ENCODE results near the gene SORCS3.

SORCS3 gene

GRCh38 chr10:104778371-104778770 lies 137.3 kb downstream of the SORCS3 start:
- no peak for DNase-seq (ENCODE audit: low read depth)

DNA sequence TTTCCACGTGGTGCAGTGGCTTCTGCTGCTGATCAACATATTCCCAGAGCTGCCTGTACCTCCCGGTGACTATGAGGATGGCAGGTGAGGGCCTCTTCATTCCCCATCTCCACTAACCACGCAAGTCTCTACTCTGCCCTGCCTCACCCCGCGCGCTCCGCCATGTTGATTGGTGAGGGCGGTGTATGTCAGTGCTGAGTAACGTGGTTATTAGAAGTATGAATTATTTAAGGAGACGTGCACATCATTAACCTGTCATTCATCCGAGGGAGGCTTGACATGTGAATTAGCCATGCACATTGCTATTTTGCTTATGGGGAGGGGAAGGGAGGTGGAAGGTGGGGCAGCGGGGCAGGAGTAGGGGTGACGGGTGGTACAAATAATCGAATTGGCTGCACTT lies 138.6 kb downstream of the SORCS3 start:
- DNase-seq (ENCODE audit: low read depth): no peak

- DNase-seq (ENCODE audit: low read depth): no peak
Measured at GRCh38 chr10:104780165-104780564, 139.1 kb downstream of the SORCS3 start.

- no peak for DNase-seq (ENCODE audit: low read depth)
Measured at GRCh38 chr10:104780946-104781595, 140.0 kb downstream of the SORCS3 start.

GRCh38 chr10:104784452-104784851 lies 143.4 kb downstream of the SORCS3 start:
- DNase-seq (ENCODE audit: low read depth): no peak

GRCh38 chr10:104791471-104791870 lies 150.4 kb downstream of the SORCS3 start:
- DNase-seq (ENCODE audit: low read depth): no peak

DNA sequence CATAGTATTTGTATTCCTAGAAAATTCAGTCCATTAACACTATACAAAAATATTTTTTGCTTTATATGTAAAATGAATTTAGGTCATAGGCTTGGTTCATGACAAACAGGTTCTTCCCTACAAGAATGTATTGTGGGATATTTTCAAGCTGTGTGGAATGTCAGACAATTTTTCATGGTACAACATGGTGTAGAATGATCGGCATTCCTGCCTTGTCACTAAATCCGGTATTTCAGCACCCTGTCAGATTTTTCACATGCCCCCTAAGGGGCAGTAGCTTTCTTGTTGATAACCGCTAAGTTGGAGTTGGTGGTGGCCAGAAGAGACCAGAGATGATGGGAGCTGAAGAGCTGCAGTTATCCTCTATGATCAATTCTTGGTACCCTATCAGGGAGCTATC lies 154.3 kb downstream of the SORCS3 start:
- DNase-seq (ENCODE audit: low read depth): no peak

DNA sequence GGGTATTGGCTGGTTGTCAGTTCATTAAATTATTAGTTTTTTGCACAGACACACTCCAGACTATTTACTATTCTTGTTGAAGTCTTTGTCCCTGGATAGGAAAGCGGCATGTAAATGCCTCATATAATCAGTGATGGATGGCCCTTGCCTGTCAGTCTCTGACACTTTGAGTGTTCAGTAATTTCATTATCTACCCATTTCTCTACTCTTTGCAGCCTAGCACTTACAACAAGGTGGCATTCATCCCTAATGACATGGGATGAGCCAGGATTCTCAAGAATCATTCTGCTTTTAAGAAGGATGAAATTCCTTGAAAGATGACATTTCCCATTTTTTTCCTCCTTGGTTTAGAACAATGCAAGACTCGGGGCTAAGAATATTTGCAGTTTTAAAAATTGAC lies 155.7 kb downstream of the SORCS3 start:
- no peak for DNase-seq (ENCODE audit: low read depth)

GRCh38 chr10:104802941-104803340 lies 161.9 kb downstream of the SORCS3 start:
- DNase-seq (ENCODE audit: low read depth): no peak

- DNase-seq (ENCODE audit: low read depth): no peak
Measured at GRCh38 chr10:104804880-104805279, 163.8 kb downstream of the SORCS3 start.

GRCh38 chr10:104806801-104807200 lies 165.7 kb downstream of the SORCS3 start:
- DNase-seq (ENCODE audit: low read depth): no peak

DNA sequence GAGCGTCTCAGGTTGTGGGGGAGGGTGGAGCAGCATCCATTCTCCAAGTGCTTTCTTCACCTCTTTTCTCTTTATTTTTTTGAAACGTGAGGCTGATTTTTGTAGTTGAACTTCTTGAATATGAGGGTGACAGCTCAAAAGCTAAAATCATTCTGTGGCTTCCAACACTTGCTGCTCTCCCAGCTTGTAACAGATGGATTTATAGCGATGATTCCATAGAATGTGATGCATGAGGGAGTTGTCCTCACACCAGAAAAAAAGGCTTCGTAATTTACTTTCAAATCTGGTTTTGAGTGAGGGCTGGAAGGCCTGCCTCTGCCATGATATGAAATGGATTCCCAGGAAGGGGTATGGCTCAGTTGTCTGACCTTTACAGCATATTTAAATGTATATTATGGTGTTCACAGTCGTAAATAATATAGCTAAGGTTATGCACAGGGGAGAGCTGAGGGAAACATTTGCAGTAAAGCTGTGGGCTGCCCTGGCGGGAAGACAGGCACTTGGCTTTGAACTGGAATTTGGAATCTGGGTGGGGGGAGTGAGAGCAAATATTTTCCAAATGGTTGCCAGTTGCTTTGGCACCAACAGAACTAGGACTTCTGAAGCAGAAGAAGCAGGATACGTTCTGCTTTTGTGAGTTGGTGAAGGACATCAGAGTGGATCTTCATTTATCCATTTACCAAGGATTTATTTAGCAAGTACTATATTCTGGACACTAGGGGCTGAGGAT lies 166.7 kb downstream of the SORCS3 start:
- no peak for DNase-seq (ENCODE audit: low read depth)

DNA sequence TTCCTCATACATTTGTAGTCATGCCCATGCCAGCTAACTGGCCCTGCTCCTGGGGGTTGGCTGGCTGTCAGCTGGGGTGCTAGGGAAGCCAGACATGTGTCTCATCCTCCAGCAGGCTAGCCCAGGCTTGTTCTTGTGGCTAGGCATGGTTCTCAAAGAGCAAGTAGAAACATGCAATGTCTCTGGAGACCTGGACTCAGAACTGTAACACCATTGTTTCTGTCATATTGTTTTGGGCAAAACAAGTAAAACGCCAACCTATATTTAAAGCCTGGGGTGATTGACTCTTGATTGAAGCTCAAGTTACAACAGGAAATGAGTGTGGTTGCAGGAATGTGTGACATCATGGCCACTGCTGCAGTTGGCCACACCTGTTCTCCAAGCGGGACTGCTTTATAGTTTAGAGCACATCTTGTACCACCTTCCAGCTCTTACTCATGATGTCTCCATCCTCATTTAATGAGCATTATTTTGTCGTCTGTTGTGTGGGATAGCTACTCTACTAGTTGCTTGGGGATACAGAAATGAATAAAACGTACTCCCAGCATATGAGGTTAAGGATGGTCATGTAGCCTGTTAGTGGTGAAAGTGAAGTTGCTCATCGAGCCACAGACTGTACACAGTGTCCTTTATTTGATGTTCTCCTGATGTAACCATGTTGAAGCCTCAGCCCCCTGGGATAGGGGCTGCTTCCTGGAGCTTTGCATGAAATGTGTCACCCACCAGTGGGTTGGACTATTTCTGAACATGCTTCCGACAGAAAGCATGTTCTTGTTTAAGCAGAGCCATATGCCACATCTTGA lies 168.4 kb downstream of the SORCS3 start:
- no peak for DNase-seq (ENCODE audit: low read depth)

GRCh38 chr10:104811166-104811565 lies 170.1 kb downstream of the SORCS3 start:
- no peak for DNase-seq (ENCODE audit: low read depth)

- DNase-seq (ENCODE audit: low read depth): no peak
Measured at GRCh38 chr10:104816501-104816900, 175.4 kb downstream of the SORCS3 start.

DNA sequence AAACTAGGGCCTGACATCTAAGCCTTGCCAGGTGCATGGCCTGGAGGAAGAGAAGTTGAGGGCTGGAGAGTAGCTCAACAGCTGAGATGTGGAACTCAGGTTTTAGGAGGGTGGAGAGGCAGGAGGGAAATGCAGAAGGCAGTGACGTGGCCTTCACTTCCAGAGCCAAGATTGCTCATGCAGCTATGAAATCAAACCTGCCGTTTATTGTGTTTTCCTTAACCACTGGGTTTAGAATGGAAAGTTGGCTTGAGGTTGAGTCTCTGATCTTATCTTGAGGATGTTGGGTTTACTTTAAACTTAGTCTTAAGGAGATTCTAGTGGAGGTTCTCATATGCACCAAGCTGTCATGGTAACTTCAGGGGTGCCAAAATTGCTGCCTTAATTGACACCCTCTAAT lies 178.6 kb downstream of the SORCS3 start:
- DNase-seq (ENCODE audit: low read depth): no peak

GRCh38 chr10:104822088-104822487 lies 181.0 kb downstream of the SORCS3 start:
- DNase-seq (ENCODE audit: low read depth): no peak

DNA sequence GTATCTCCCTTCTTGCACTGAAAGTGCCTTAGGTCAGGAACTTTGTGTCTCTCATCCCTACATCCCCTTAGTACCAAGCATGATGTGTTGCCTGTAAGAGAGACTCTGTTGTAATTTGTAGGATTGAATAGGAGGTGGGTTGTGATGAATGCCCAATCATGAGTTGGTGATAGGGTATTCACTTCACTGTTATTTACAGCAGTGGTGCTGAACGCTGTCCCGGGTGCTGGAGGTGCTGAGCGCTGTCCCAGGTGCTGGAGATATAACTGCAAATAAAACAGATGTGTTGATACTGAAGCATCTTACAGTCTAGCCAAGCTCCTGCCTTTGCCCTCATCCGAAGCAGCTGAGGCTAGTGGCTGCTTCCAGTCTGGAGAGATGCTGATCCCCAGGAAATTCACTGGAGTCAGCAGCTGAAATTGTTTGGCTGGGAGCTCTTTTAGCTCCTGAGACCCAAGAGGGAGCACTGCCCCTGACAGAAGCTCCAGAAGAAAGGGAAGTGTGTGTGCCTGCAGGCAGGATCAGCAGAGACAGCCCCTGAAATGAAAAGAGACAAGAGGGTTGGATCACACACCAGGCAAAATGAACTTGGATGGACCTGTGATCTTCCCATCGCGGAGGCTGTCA lies 183.4 kb downstream of the SORCS3 start:
- DNase-seq (ENCODE audit: low read depth): no peak

GRCh38 chr10:104831272-104831671 lies 190.2 kb downstream of the SORCS3 start:
- no peak for DNase-seq (ENCODE audit: low read depth)

DNA sequence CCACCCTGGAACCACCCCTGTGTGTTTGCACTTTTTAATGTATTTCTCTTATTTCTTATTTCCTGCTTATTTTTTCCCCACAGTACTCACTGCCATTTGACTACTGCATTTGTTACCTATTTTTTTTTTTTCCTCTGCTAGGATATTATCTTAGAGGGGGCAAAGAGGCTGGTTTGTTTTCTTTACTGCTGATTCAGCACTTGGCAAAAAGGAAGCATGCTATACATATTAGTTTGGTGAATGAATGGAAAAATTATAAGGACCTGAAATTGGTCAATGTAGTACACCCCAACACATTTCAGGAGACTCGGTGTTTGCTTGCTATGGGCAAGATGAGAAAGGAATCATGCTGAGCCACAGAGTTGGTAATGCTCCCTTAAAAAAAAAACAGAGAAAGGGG lies 193.5 kb downstream of the SORCS3 start:
- no peak for DNase-seq (ENCODE audit: low read depth)

DNA sequence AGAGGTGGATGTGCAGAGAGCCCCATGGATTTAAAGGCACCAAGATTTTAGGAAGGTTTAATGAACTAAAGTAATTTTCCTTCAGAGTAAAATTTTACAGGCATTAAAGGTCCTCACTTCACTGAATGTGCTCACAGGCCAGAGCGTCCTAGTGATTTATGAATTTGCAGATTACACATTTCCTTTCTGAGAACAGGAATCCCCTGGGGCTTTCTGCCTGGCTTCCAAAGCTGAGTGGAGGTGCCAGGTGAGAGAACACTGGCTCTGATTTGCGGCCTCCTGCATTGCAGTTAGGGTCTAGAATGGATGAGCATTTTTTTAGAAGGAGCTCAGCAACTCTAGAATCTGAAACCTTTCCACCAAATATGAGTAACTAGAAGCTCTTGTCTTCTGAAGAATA lies 194.3 kb downstream of the SORCS3 start:
- no peak for DNase-seq (ENCODE audit: low read depth)

DNA sequence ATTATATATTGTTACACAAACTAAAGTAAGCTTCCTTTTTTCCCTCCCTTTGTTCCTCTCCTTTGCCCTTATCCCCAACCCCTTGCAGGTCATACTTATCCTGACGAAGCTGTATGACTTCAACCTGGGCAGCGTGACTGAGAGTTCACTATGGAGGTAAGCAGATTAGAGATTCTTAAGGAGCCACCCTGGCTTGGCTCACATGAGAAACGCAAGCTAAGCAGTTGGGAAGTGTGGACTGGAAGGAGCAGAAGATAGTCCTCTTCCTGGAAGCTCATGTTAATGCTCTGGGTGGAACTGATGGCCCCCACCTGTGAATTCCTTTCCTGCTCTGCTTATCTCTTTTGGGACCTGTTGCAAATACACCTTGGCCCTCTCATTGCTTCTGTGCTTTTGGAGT lies 201.6 kb downstream of the SORCS3 start:
- no peak for DNase-seq (ENCODE audit: low read depth)

- DNase-seq (ENCODE audit: low read depth): no peak
Measured at GRCh38 chr10:104844073-104844472, 203.0 kb downstream of the SORCS3 start.

Measured in stimulated activated CD8-positive, alpha-beta memory T cell treated with anti-CD3 and anti-CD28 coated beads, Interleukin-12 subunit alpha, Interleukin-12 subunit beta, amount 100 ng/mL, for 4 hours (primary cell).